GM19395 (cell line): ENCODE measurements around the gene XPC.
"Not testable (repeated sequence)": the region's sequence is repeated elsewhere in the genome, so short reads cannot be mapped to it uniquely, and the experiment has no call there.

Source experiments
- ATAC-seq: cut with Tn5 transposase; IDR thresholded peaks from one replicate; pipeline ENCODE4 v1.9.1; 2021; ENCODE audit warnings: mild to moderate bottlenecking, moderate library complexity; ENCODE audit not compliant: unreplicated experiment

The XPC gene

GRCh38 chr3:14178247-14179113 is at the start of gene XPC, which contains the start of gene LSM3:
Gene XPC, minus strand, starts transcription at chr3:14178601. Its CDS starts 33 bp downstream, at chr3:14178568.
Gene LSM3, plus strand, starts transcription at chr3:14178817. Its CDS starts 44 bp downstream, at chr3:14178861.
- ATAC-seq, result peak; percentile 93

- no peak for ATAC-seq
Observed at GRCh38 chr3:14227856-14228255, 49.5 kb upstream of the XPC start.

- not testable (repeated sequence) for ATAC-seq
Observed at GRCh38 chr3:14226351-14226750, 48.0 kb upstream of the XPC start.

- ATAC-seq, result peak; percentile 89
Observed at GRCh38 chr3:14225421-14225820, 47.0 kb upstream of the XPC start.

- no peak for ATAC-seq
Observed at GRCh38 chr3:14224895-14225294, 46.5 kb upstream of the XPC start.

GRCh38 chr3:14223595-14223994 is 45.2 kb upstream of the XPC start:
- no peak for ATAC-seq

GRCh38 chr3:14222900-14223594 is 44.6 kb upstream of the XPC start:
- no peak for ATAC-seq

- ATAC-seq, result no peak
Observed at GRCh38 chr3:14222457-14222856, 44.1 kb upstream of the XPC start.

- ATAC-seq, result no peak
Observed at GRCh38 chr3:14221902-14222301, 43.5 kb upstream of the XPC start.

GRCh38 chr3:14220933-14221332 is 42.5 kb upstream of the XPC start:
- no peak for ATAC-seq

GRCh38 chr3:14218355-14218754 is 40.0 kb upstream of the XPC start:
- ATAC-seq, result no peak

GRCh38 chr3:14216257-14217048 is 38.1 kb upstream of the XPC start:
- ATAC-seq, result no peak

GRCh38 chr3:14214764-14215163 is 36.4 kb upstream of the XPC start:
- no peak for ATAC-seq

- no peak for ATAC-seq
Observed at GRCh38 chr3:14213066-14213774, 34.8 kb upstream of the XPC start.

- ATAC-seq, result no peak
Observed at GRCh38 chr3:14212032-14212431, 33.6 kb upstream of the XPC start.

GRCh38 chr3:14211621-14212020 is 33.2 kb upstream of the XPC start:
- no peak for ATAC-seq

- no peak for ATAC-seq
Observed at GRCh38 chr3:14210843-14211594, 32.6 kb upstream of the XPC start.

GRCh38 chr3:14210290-14210688 is 31.9 kb upstream of the XPC start:
- ATAC-seq, result no peak

- no peak for ATAC-seq
Observed at GRCh38 chr3:14209581-14210289, 31.3 kb upstream of the XPC start.
